Measurements from ENCODE around the gene SKAP2. TPM values are rescaled to one million over a fixed set of nuclear protein-coding genes. Genes with fewer than 3 reads are reported as not detected.

SKAP2 gene
- total RNA-seq, 1 donor from 2014 or later, result 46.4 TPM

- H3K27ac Mint-ChIP-seq, result no peak overlapping the region
- no peaks in the 10 kb centered on the region for H3K36me3 Mint-ChIP-seq (ENCODE audit: insufficient read depth)
- no peak overlapping the region for H3K4me3 Mint-ChIP-seq (ENCODE audit: low read depth)
- TF ChIP-seq CTCF (IDR thresholded peaks at IDR 0.05; ENCODE audit: unreplicated experiment), result no peak
- H3K9me3 Mint-ChIP-seq (ENCODE audit: low read depth), result no peaks in the 10 kb centered on the region
- H3K4me1 Mint-ChIP-seq (ENCODE audit: low read depth), result no peaks in the 10 kb centered on the region
- no peaks in the 10 kb centered on the region for H3K27me3 Mint-ChIP-seq
- DNase-seq (ENCODE audit: low spot score, unreplicated experiment), result no peak
Measured at GRCh38 chr7:26639111-26639510, 225.3 kb downstream of the SKAP2 start.

GRCh38 chr7:26638140-26638539 lies 226.2 kb downstream of the SKAP2 start:
- no peaks in the 10 kb centered on the region for H3K27me3 Mint-ChIP-seq
- TF ChIP-seq CTCF (IDR thresholded peaks at IDR 0.05; ENCODE audit: unreplicated experiment), result no peak
- no peak overlapping the region for H3K27ac Mint-ChIP-seq

GRCh38 chr7:26637610-26638009 lies 226.8 kb downstream of the SKAP2 start:
- Mint-ChIP-seq H3K27me3 (no peaks in the 10 kb centered on the region), H3K36me3 (ENCODE audit: insufficient read depth) (no peaks in the 10 kb centered on the region), H3K27ac (no peak overlapping the region), H3K4me3 (ENCODE audit: low read depth) (no peak overlapping the region), H3K9me3 (ENCODE audit: low read depth) (no peaks in the 10 kb centered on the region), H3K4me1 (ENCODE audit: low read depth) (no peaks in the 10 kb centered on the region)
- TF ChIP-seq CTCF (IDR thresholded peaks at IDR 0.05; ENCODE audit: unreplicated experiment), result no peak
- DNase-seq (ENCODE audit: low spot score, unreplicated experiment), result no peak

More at GRCh38 chr7:26638140-26638539, 226.2 kb downstream of the SKAP2 start:
- DNase-seq (ENCODE audit: low spot score, unreplicated experiment), result no peak
- Mint-ChIP-seq H3K4me1 (ENCODE audit: low read depth) (no peaks in the 10 kb centered on the region), H3K9me3 (ENCODE audit: low read depth) (no peaks in the 10 kb centered on the region), H3K36me3 (ENCODE audit: insufficient read depth) (no peaks in the 10 kb centered on the region), H3K4me3 (ENCODE audit: low read depth) (no peak overlapping the region)

- H3K27me3 Mint-ChIP-seq, result no peaks in the 10 kb centered on the region
- no peak for DNase-seq (ENCODE audit: low spot score, unreplicated experiment)
- H3K36me3 Mint-ChIP-seq (ENCODE audit: insufficient read depth), result no peaks in the 10 kb centered on the region
- no peaks in the 10 kb centered on the region for H3K4me1 Mint-ChIP-seq (ENCODE audit: low read depth)
- TF ChIP-seq CTCF (IDR thresholded peaks at IDR 0.05; ENCODE audit: unreplicated experiment), result no peak
- H3K27ac Mint-ChIP-seq, result no peak overlapping the region
- no peak overlapping the region for H3K4me3 Mint-ChIP-seq (ENCODE audit: low read depth)
- H3K9me3 Mint-ChIP-seq (ENCODE audit: low read depth), result no peaks in the 10 kb centered on the region
Measured at GRCh38 chr7:26636808-26637207, 227.6 kb downstream of the SKAP2 start.

GRCh38 chr7:26633557-26633956 lies 230.8 kb downstream of the SKAP2 start:
- Mint-ChIP-seq H3K36me3 (ENCODE audit: insufficient read depth) (no peaks in the 10 kb centered on the region), H3K4me3 (ENCODE audit: low read depth) (no peak overlapping the region), H3K27ac (no peak overlapping the region), H3K27me3 (no peaks in the 10 kb centered on the region), H3K9me3 (ENCODE audit: low read depth) (no peaks in the 10 kb centered on the region), H3K4me1 (ENCODE audit: low read depth) (no peaks in the 10 kb centered on the region)
- no peak for DNase-seq (ENCODE audit: low spot score, unreplicated experiment)
- TF ChIP-seq CTCF (IDR thresholded peaks at IDR 0.05; ENCODE audit: unreplicated experiment), result no peak
